Activated CD4-positive, alpha-beta T cell treated with anti-CD3 and anti-CD28 coated beads, Interleukin-2, amount 10 ng/mL, durations not matched to agents 7 days and 5 days (primary cell): ENCODE measurements around the gene LNPK. TPM values are rescaled to one million over a fixed set of nuclear protein-coding genes. Genes with fewer than 3 reads are reported as not detected.
"Not testable (repeated sequence)": the region's sequence is repeated elsewhere in the genome, so short reads cannot be mapped to it uniquely, and the experiment has no call there.

ENCODE experiments used
- CTCF ChIA-PET: fragments of 350-600 bp; sonication (Branson Sonifier 250); formaldehyde crosslinking; loops from one replicate; lab custom pipeline; 2021; ENCODE audit warnings: antibody characterized with exemption; lab: Charles Lee
- POLR2A ChIA-PET: fragments of 350-600 bp; sonication (Branson Sonifier 250); formaldehyde crosslinking; loops from one replicate; lab custom pipeline; 2021; ENCODE audit warnings: antibody characterized with exemption; lab: Charles Lee
- DNase-seq: peaks from one replicate; pipeline ENCODE4 v3.0.0-alpha.2; 2020
- H3K27ac Mint-ChIP-seq: one replicate; pipeline ENCODE4 v1.8.0; 2021; ENCODE audit warnings: mild to moderate bottlenecking, moderate library complexity, mixed read lengths
- H3K27me3 Mint-ChIP-seq: one replicate; pipeline ENCODE4 v1.8.0; 2021; ENCODE audit warnings: mixed read lengths
- H3K36me3 Mint-ChIP-seq: one replicate; pipeline ENCODE4 v1.8.0; 2021; ENCODE audit warnings: low read depth, mixed read lengths
- H3K4me1 Mint-ChIP-seq: one replicate; pipeline ENCODE4 v1.8.0; 2021; ENCODE audit warnings: mixed read lengths
- H3K4me3 Mint-ChIP-seq: one replicate; pipeline ENCODE4 v1.8.0; 2021; ENCODE audit warnings: mild to moderate bottlenecking, moderate library complexity, mixed read lengths
- H3K9me3 Mint-ChIP-seq: one replicate; pipeline ENCODE4 v1.8.0; 2021; ENCODE audit warnings: mixed read lengths
- total RNA-seq, 2 experiments: library from RNA; stranded (reverse); gene quantifications; one replicate each; pipeline ENCODE4 v1.2.3, GENCODE V29; 2021

Gene LNPK
- total RNA-seq, 2 experiments from 2014 or later, result 35.1 to 35.7 TPM

- H3K4me3 Mint-ChIP-seq, result peak overlapping the region; percentile 90
- ChIA-PET POLR2A (no interaction called here), CTCF (no interaction called here)
- peak; percentile 8 for DNase-seq
- H3K36me3 Mint-ChIP-seq, result peaks cover 2% of the 10 kb centered on the region
- H3K27me3 Mint-ChIP-seq, result peaks cover 10% of the 10 kb centered on the region
- peak overlapping the region; percentile 87 for H3K27ac Mint-ChIP-seq
- H3K9me3 Mint-ChIP-seq, result no peaks in the 10 kb centered on the region
- peaks cover 29% of the 10 kb centered on the region for H3K4me1 Mint-ChIP-seq
These were observed 682 bp upstream of the LNPK start for GRCh38 chr2:176002688-176003210.

GRCh38 chr2:176001281-176001915, 669 bp downstream of the LNPK start:
- Mint-ChIP-seq H3K27ac (peak overlapping the region; percentile 87), H3K4me3 (peak overlapping the region; percentile 90), H3K9me3 (no peaks in the 10 kb centered on the region), H3K27me3 (peaks cover 8% of the 10 kb centered on the region), H3K4me1 (peaks cover 29% of the 10 kb centered on the region), H3K36me3 (peaks cover 2% of the 10 kb centered on the region)
- ChIA-PET POLR2A (interaction anchor here (0.6 kb wide), 1 partner anchor 38 kb away, joined by 9 read pairs; no protein-coding TSS in a partner anchor), CTCF (interaction anchor here (0.9 to 1.3 kb wide), 2 partner anchors 20 to 28 kb away, joined by 3 read pairs; no protein-coding TSS in a partner anchor)
- peak; percentile 41 for DNase-seq

- H3K4me3 Mint-ChIP-seq, result no peak overlapping the region
- ChIA-PET POLR2A (no interaction called here), CTCF (interaction anchor here (0.5 kb wide), 1 partner anchor 1477 kb away, joined by 5 read pairs; no protein-coding TSS in a partner anchor)
- H3K9me3 Mint-ChIP-seq, result no peaks in the 10 kb centered on the region
- peaks cover 2% of the 10 kb centered on the region for H3K36me3 Mint-ChIP-seq
- peaks cover 29% of the 10 kb centered on the region for H3K4me1 Mint-ChIP-seq
- H3K27me3 Mint-ChIP-seq, result peaks cover 3% of the 10 kb centered on the region
- H3K27ac Mint-ChIP-seq, result no peak overlapping the region
- DNase-seq, result no peak
These were observed 2.7 kb downstream of the LNPK start for GRCh38 chr2:175999283-175999819.

GRCh38 chr2:175990099-175990498, 12.0 kb downstream of the LNPK start:
- DNase-seq, result no peak
- H3K27ac Mint-ChIP-seq, result no peak overlapping the region
- peaks cover 20% of the 10 kb centered on the region for H3K36me3 Mint-ChIP-seq
- CTCF ChIA-PET, result no interaction called here
- H3K27me3 Mint-ChIP-seq, result no peaks in the 10 kb centered on the region
- H3K9me3 Mint-ChIP-seq, result no peaks in the 10 kb centered on the region
- no peaks in the 10 kb centered on the region for H3K4me1 Mint-ChIP-seq
- POLR2A ChIA-PET, result no interaction called here
- no peak overlapping the region for H3K4me3 Mint-ChIP-seq

GRCh38 chr2:175987126-175987525, 14.9 kb downstream of the LNPK start:
- CTCF ChIA-PET, H3K27ac Mint-ChIP-seq, H3K4me1 Mint-ChIP-seq, POLR2A ChIA-PET, H3K27me3 Mint-ChIP-seq, H3K9me3 Mint-ChIP-seq, H3K4me3 Mint-ChIP-seq, DNase-seq: not testable (repeated sequence)
- peaks cover 30% of the 10 kb centered on the region for H3K36me3 Mint-ChIP-seq

GRCh38 chr2:175984846-175985245, 17.2 kb downstream of the LNPK start:
- CTCF ChIA-PET, result no interaction called here
- Mint-ChIP-seq H3K27me3 (no peaks in the 10 kb centered on the region), H3K36me3 (peaks cover 24% of the 10 kb centered on the region), H3K4me3 (no peak overlapping the region), H3K9me3 (no peaks in the 10 kb centered on the region), H3K4me1 (no peaks in the 10 kb centered on the region), H3K27ac (no peak overlapping the region)
- DNase-seq, result no peak
- POLR2A ChIA-PET, result no interaction called here

- Mint-ChIP-seq H3K27ac (no peak overlapping the region), H3K4me3 (no peak overlapping the region), H3K4me1 (no peaks in the 10 kb centered on the region), H3K36me3 (peaks cover 26% of the 10 kb centered on the region), H3K9me3 (no peaks in the 10 kb centered on the region), H3K27me3 (no peaks in the 10 kb centered on the region)
- ChIA-PET POLR2A (no interaction called here), CTCF (interaction anchor here (0.9 kb wide), 1 partner anchor 20 kb away, joined by 3 read pairs; no protein-coding TSS in a partner anchor)
- DNase-seq, result no peak
These were observed 20.5 kb downstream of the LNPK start for GRCh38 chr2:175981551-175981950.

GRCh38 chr2:175976391-175977157, 25.5 kb downstream of the LNPK start:
- H3K4me3 Mint-ChIP-seq, result no peak overlapping the region
- H3K27me3 Mint-ChIP-seq, result no peaks in the 10 kb centered on the region
- H3K9me3 Mint-ChIP-seq, result peaks cover 3% of the 10 kb centered on the region
- DNase-seq, result no peak
- ChIA-PET CTCF (interaction anchor here (1.1 to 1.4 kb wide), 3 partner anchors 10 to 21 kb away, joined by 3 to 4 read pairs (median 3); no protein-coding TSS in a partner anchor), POLR2A (no interaction called here)
- H3K27ac Mint-ChIP-seq, result no peak overlapping the region
- peaks cover 31% of the 10 kb centered on the region for H3K36me3 Mint-ChIP-seq
- no peaks in the 10 kb centered on the region for H3K4me1 Mint-ChIP-seq

GRCh38 chr2:175973373-175973772, 28.7 kb downstream of the LNPK start:
- CTCF ChIA-PET, result interaction anchor here (1.1 kb wide), 1 partner anchor 28 kb away, joined by 3 read pairs; no protein-coding TSS in a partner anchor
- Mint-ChIP-seq H3K4me3 (no peak overlapping the region), H3K9me3 (peaks cover 3% of the 10 kb centered on the region), H3K36me3 (peaks cover 32% of the 10 kb centered on the region), H3K27ac (no peak overlapping the region), H3K4me1 (no peaks in the 10 kb centered on the region), H3K27me3 (no peaks in the 10 kb centered on the region)
- no peak for DNase-seq
- POLR2A ChIA-PET, result no interaction called here

- H3K36me3 Mint-ChIP-seq, result peaks cover 24% of the 10 kb centered on the region
These were observed 35.2 kb downstream of the LNPK start for GRCh38 chr2:175966839-175967238.

GRCh38 chr2:175965773-175966172, 36.3 kb downstream of the LNPK start:
- ChIA-PET POLR2A (no interaction called here), CTCF (interaction anchor here (1.1 kb wide), 1 partner anchor 11 kb away, joined by 3 read pairs; no protein-coding TSS in a partner anchor)
- Mint-ChIP-seq H3K27ac (no peak overlapping the region), H3K36me3 (peaks cover 35% of the 10 kb centered on the region), H3K4me1 (no peaks in the 10 kb centered on the region), H3K4me3 (no peak overlapping the region), H3K27me3 (no peaks in the 10 kb centered on the region), H3K9me3 (peaks cover 8% of the 10 kb centered on the region)
- DNase-seq, result no peak

More at GRCh38 chr2:175966839-175967238, 35.2 kb downstream of the LNPK start:
- DNase-seq, result no peak
- Mint-ChIP-seq H3K27me3 (no peaks in the 10 kb centered on the region), H3K9me3 (peaks cover 5% of the 10 kb centered on the region), H3K27ac (no peak overlapping the region), H3K4me3 (no peak overlapping the region), H3K4me1 (no peaks in the 10 kb centered on the region)
- ChIA-PET CTCF (interaction anchor here (1.1 kb wide), 1 partner anchor 10 kb away, joined by 3 read pairs; no protein-coding TSS in a partner anchor), POLR2A (no interaction called here)

GRCh38 chr2:175964195-175964594, 37.9 kb downstream of the LNPK start:
- Mint-ChIP-seq H3K4me1 (no peaks in the 10 kb centered on the region), H3K9me3 (peaks cover 8% of the 10 kb centered on the region), H3K4me3 (no peak overlapping the region), H3K27me3 (no peaks in the 10 kb centered on the region), H3K27ac (no peak overlapping the region), H3K36me3 (peaks cover 41% of the 10 kb centered on the region)
- CTCF ChIA-PET, result no interaction called here
- DNase-seq, result no peak
- POLR2A ChIA-PET, result interaction anchor here (0.7 kb wide), 1 partner anchor 37 kb away, joined by 9 read pairs; no protein-coding TSS in a partner anchor
